ENCODE results near the gene IBSP. TPM values are rescaled to one million over a fixed set of nuclear protein-coding genes. Genes with fewer than 3 reads are reported as not detected.
A peak's percentile ranks its signal among the peaks of the same experiment; 100 is the strongest.

IBSP gene
- total RNA-seq, 2 donors from 2014 or later = not detected

GRCh38 chr4:87853108-87853507 is 53.8 kb downstream of the IBSP start:
- no peak overlapping the region for H3K9ac ChIP-seq (ENCODE audit: extremely low read depth, low read length, poor library complexity, severe bottlenecking)
- no peak overlapping the region for H3K27ac ChIP-seq (ENCODE audit: low read depth, low read length)
- no peaks in the 10 kb centered on the region for H3K9me3 ChIP-seq (ENCODE audit: control insufficient read depth, low read length)
- peak; percentile 77 for TF ChIP-seq CTCF (conservative IDR thresholded peaks at IDR 0.05)
- Mint-ChIP-seq H3K9me3 (no peaks in the 10 kb centered on the region), H3K27ac (no peak overlapping the region), H3K4me3 (no peak overlapping the region), H3K27me3 (ENCODE audit: insufficient read depth) (no peaks in the 10 kb centered on the region), H3K36me3 (ENCODE audit: low read depth) (no peaks in the 10 kb centered on the region), H3K4me1 (peaks cover 32% of the 10 kb centered on the region)
- DNase-seq = no peak
- H3K4me1 ChIP-seq (ENCODE audit: control insufficient read depth, insufficient read depth, low read length) = peaks cover 8% of the 10 kb centered on the region
- no peaks in the 10 kb centered on the region for H3K36me3 ChIP-seq (ENCODE audit: control insufficient read depth, insufficient read depth, low read length)
- no peak overlapping the region for H3K4me3 ChIP-seq (ENCODE audit: low read length)
- 4 to 7% methylated on average over 2 to 3 of the region's 3 CpGs for WGBS, 2 experiments (ENCODE audit: insufficient coverage in 1 of 2, insufficient read length in 1 of 2)
- H3K27me3 ChIP-seq (ENCODE audit: control insufficient read depth, insufficient read depth, low read length, poor library complexity, severe bottlenecking) = no peaks in the 10 kb centered on the region

- H3K9me3 Mint-ChIP-seq = no peaks in the 10 kb centered on the region
- Histone ChIP-seq H3K36me3 (ENCODE audit: control insufficient read depth, insufficient read depth, low read length) (no peaks in the 10 kb centered on the region), H3K9me3 (ENCODE audit: control insufficient read depth, low read length) (no peaks in the 10 kb centered on the region), H3K27ac (ENCODE audit: low read depth, low read length) (no peak overlapping the region), H3K4me3 (ENCODE audit: low read length) (no peak overlapping the region), H3K9ac (ENCODE audit: extremely low read depth, low read length, poor library complexity, severe bottlenecking) (no peak overlapping the region), H3K27me3 (ENCODE audit: control insufficient read depth, insufficient read depth, low read length, poor library complexity, severe bottlenecking) (no peaks in the 10 kb centered on the region), H3K4me1 (ENCODE audit: control insufficient read depth, insufficient read depth, low read length) (peaks cover 8% of the 10 kb centered on the region)
- H3K4me3 Mint-ChIP-seq = no peak overlapping the region
- no peak for TF ChIP-seq CTCF (conservative IDR thresholded peaks at IDR 0.05)
- no peaks in the 10 kb centered on the region for H3K36me3 Mint-ChIP-seq (ENCODE audit: low read depth)
- H3K4me1 Mint-ChIP-seq = peaks cover 30% of the 10 kb centered on the region
- no peak overlapping the region for H3K27ac Mint-ChIP-seq
- peaks cover 1% of the 10 kb centered on the region for H3K27me3 Mint-ChIP-seq (ENCODE audit: insufficient read depth)
- DNase-seq = no peak
Measured at GRCh38 chr4:87853891-87854290, 54.5 kb downstream of the IBSP start.

GRCh38 chr4:87855559-87855958 is 56.2 kb downstream of the IBSP start:
- no peak for TF ChIP-seq CTCF (conservative IDR thresholded peaks at IDR 0.05)
- H3K27me3 ChIP-seq (ENCODE audit: control insufficient read depth, insufficient read depth, low read length, poor library complexity, severe bottlenecking) = no peaks in the 10 kb centered on the region
- H3K9ac ChIP-seq (ENCODE audit: extremely low read depth, low read length, poor library complexity, severe bottlenecking) = no peak overlapping the region
- H3K4me1 Mint-ChIP-seq = peaks cover 22% of the 10 kb centered on the region
- no peak overlapping the region for H3K27ac ChIP-seq (ENCODE audit: low read depth, low read length)
- DNase-seq = no peak
- peaks cover 2% of the 10 kb centered on the region for H3K4me1 ChIP-seq (ENCODE audit: control insufficient read depth, insufficient read depth, low read length)
- H3K36me3 ChIP-seq (ENCODE audit: control insufficient read depth, insufficient read depth, low read length) = no peaks in the 10 kb centered on the region
- no peak overlapping the region for H3K4me3 ChIP-seq (ENCODE audit: low read length)
- WGBS, 2 experiments (ENCODE audit: insufficient coverage in 1 of 2, insufficient read length in 1 of 2) = 84% methylated on average over 8 of the region's 8 CpGs; no CpG with 5 or more reads in 1 of the 2 experiments
- H3K36me3 Mint-ChIP-seq (ENCODE audit: low read depth) = no peaks in the 10 kb centered on the region
- no peaks in the 10 kb centered on the region for H3K9me3 Mint-ChIP-seq
- peaks cover 3% of the 10 kb centered on the region for H3K27me3 Mint-ChIP-seq (ENCODE audit: insufficient read depth)
- H3K27ac Mint-ChIP-seq = no peak overlapping the region
- no peak overlapping the region for H3K4me3 Mint-ChIP-seq
- H3K9me3 ChIP-seq (ENCODE audit: control insufficient read depth, low read length) = no peaks in the 10 kb centered on the region
